Mesenchymal stem cell (in vitro differentiated cells and primary cell): ENCODE measurements around the gene FADS1.

Source experiments
- DNase-seq: peaks from one replicate; pipeline ENCODE4 v3.0.0-alpha.2; 2013
- H2AFZ ChIP-seq: one replicate; pipeline ENCODE4 v1.6.1; 2013; ENCODE audit warnings: low read depth, mild to moderate bottlenecking, control low read depth, inconsistent platforms, low read length, moderate library complexity
- H2AK5ac ChIP-seq: 2 replicates; pipeline ENCODE4 v1.6.1; 2013; ENCODE audit warnings: low read length, moderate library complexity, mild to moderate bottlenecking, inconsistent platforms; ENCODE audit not compliant: severe bottlenecking
- H2BK120ac ChIP-seq: one replicate; pipeline ENCODE4 v1.6.1; 2013; ENCODE audit warnings: low read depth, mild to moderate bottlenecking, inconsistent platforms, low read length, moderate library complexity
- H2BK12ac ChIP-seq, 2 experiments: one replicate each; pipeline ENCODE4 v1.6.1; 2013; ENCODE audit warnings: inconsistent platforms in 2 of 2, low read length in 2 of 2, mild to moderate bottlenecking in 2 of 2, moderate library complexity in 2 of 2, control low read depth in 1 of 2
- H2BK15ac ChIP-seq: one replicate; pipeline ENCODE4 v1.6.1; 2013; ENCODE audit warnings: mild to moderate bottlenecking, low read depth, inconsistent platforms; ENCODE audit not compliant: poor library complexity, severe bottlenecking
- H2BK5ac ChIP-seq: 2 replicates; pipeline ENCODE4 v1.6.1; 2013; ENCODE audit warnings: low read depth, mild to moderate bottlenecking, low read length, control low read depth, inconsistent platforms; ENCODE audit not compliant: poor library complexity, severe bottlenecking
- H3K14ac ChIP-seq, 2 experiments: one replicate each; pipeline ENCODE4 v1.6.1; 2013; ENCODE audit warnings: inconsistent platforms in 2 of 2, low read length in 2 of 2, control low read depth in 1 of 2, mild to moderate bottlenecking in 1 of 2, moderate library complexity in 1 of 2
- H3K18ac ChIP-seq, 2 experiments: one replicate each; pipeline ENCODE4 v1.6.1; 2013; ENCODE audit warnings: inconsistent platforms in 2 of 2, low read length in 2 of 2, control low read depth in 1 of 2, low read depth in 1 of 2, mild to moderate bottlenecking in 1 of 2
- H3K23ac ChIP-seq, 2 experiments: one replicate each; pipeline ENCODE4 v1.6.1; 2013; ENCODE audit warnings: inconsistent platforms in 2 of 2, low read length in 2 of 2, mild to moderate bottlenecking in 2 of 2, moderate library complexity in 2 of 2, control low read depth in 1 of 2
- H3K27ac ChIP-seq: 2 replicates; pipeline ENCODE4 v1.5.1; 2013; ENCODE audit warnings: mild to moderate bottlenecking, moderate library complexity, low read length, control low read depth, inconsistent platforms; ENCODE audit not compliant: poor library complexity, severe bottlenecking
- H3K27me3 ChIP-seq, 2 experiments: 2 replicates each; pipeline versions ENCODE4 v1.6.1 to v1.7.0; 2013; ENCODE audit warnings: low read length in 2 of 2, mild to moderate bottlenecking in 2 of 2, moderate library complexity in 2 of 2, control low read depth in 1 of 2, inconsistent platforms in 1 of 2; ENCODE audit not compliant: control insufficient read depth in 1 of 2, insufficient read depth in 1 of 2
- H3K36me3 ChIP-seq, 2 experiments: 2 replicates each; pipeline versions ENCODE4 v1.6.1 to v1.7.0; 2013; ENCODE audit warnings: low read length in 2 of 2, control low read depth in 1 of 2, inconsistent platforms in 1 of 2, low read depth in 1 of 2, mild to moderate bottlenecking in 1 of 2; ENCODE audit not compliant: insufficient read depth in 2 of 2, control insufficient read depth in 1 of 2
- H3K4ac ChIP-seq, 2 experiments: one replicate each; pipeline ENCODE4 v1.6.1; 2013; ENCODE audit warnings: inconsistent platforms in 2 of 2, low read length in 2 of 2, mild to moderate bottlenecking in 2 of 2, moderate library complexity in 2 of 2, control low read depth in 1 of 2, low read depth in 1 of 2
- H3K4me1 ChIP-seq: 2 replicates; pipeline ENCODE4 v1.6.1; 2013; ENCODE audit warnings: low read depth, low read length, control low read depth; ENCODE audit not compliant: control insufficient read depth, insufficient read depth
- H3K4me2 ChIP-seq: 2 replicates; pipeline ENCODE4 v1.6.1; 2013; ENCODE audit warnings: low read length, mild to moderate bottlenecking, inconsistent platforms; ENCODE audit not compliant: poor library complexity, severe bottlenecking
- H3K4me3 ChIP-seq, 2 experiments: 2 replicates each; pipeline versions ENCODE4 v1.5.1 to v1.7.0; 2013; ENCODE audit warnings: low read length in 2 of 2, mild to moderate bottlenecking in 2 of 2, control low read depth in 1 of 2, low read depth in 1 of 2; ENCODE audit not compliant: insufficient read depth in 1 of 2
- H3K79me1 ChIP-seq: replicated peaks from 2 replicates; pipeline ENCODE4 v1.6.1; 2013; ENCODE audit warnings: mild to moderate bottlenecking, control low read depth, low read length, inconsistent platforms; ENCODE audit not compliant: poor library complexity, severe bottlenecking
- H3K9ac ChIP-seq: 2 replicates; pipeline ENCODE4 v1.7.0; 2013; ENCODE audit warnings: mild to moderate bottlenecking, low read length, moderate library complexity
- H3K9me3 ChIP-seq: 2 replicates; pipeline ENCODE4 v1.7.0; 2013; ENCODE audit warnings: mild to moderate bottlenecking, low read length; ENCODE audit not compliant: control insufficient read depth
- H4K8ac ChIP-seq: one replicate; pipeline ENCODE4 v1.6.1; 2013; ENCODE audit warnings: inconsistent platforms, mild to moderate bottlenecking, low read length, moderate library complexity
- H4K91ac ChIP-seq: one replicate; pipeline ENCODE4 v1.6.1; 2013; ENCODE audit warnings: mild to moderate bottlenecking, low read length, inconsistent platforms
- WGBS: methylation state at CpG from one replicate; pipeline ENCODE4 v1.1.7; 2013; ENCODE audit warnings: mixed read lengths; 5-methylcytosine and 5-hydroxymethylcytosine counted together

FADS1 gene

GRCh38 chr11:61779666-61780525, 36.9 kb downstream of the FADS1 start:
- Histone ChIP-seq H3K36me3 (peaks cover 8 to 97% of the 10 kb centered on the region in 2 experiments), H3K4me2 (no peak overlapping the region), H3K27ac (no peak overlapping the region), H3K27me3 (peaks cover 0 to 43% of the 10 kb centered on the region in 2 experiments), H2BK12ac (no peak overlapping the region), H3K23ac (no peak overlapping the region), H2BK5ac (no peak overlapping the region), H2AK5ac (no peak overlapping the region), H2AFZ (no peak overlapping the region), H3K9me3 (no peaks in the 10 kb centered on the region), H3K4me1 (peaks cover 42% of the 10 kb centered on the region), H2BK120ac (no peak overlapping the region), H3K9ac (no peak overlapping the region), H4K8ac (no peak overlapping the region), H4K91ac (no peak overlapping the region), H3K14ac (no peak overlapping the region), H3K18ac (no peak overlapping the region), H3K79me1 (peaks cover 2% of the 10 kb centered on the region), H3K4ac (no peak overlapping the region), H2BK15ac (no peak overlapping the region), H3K4me3 (peak overlapping the region in 1 of 2 experiments; percentile 26)
- DNase-seq = no peak
- 93% methylated on average over 14 of the region's 14 CpGs for WGBS

DNA sequence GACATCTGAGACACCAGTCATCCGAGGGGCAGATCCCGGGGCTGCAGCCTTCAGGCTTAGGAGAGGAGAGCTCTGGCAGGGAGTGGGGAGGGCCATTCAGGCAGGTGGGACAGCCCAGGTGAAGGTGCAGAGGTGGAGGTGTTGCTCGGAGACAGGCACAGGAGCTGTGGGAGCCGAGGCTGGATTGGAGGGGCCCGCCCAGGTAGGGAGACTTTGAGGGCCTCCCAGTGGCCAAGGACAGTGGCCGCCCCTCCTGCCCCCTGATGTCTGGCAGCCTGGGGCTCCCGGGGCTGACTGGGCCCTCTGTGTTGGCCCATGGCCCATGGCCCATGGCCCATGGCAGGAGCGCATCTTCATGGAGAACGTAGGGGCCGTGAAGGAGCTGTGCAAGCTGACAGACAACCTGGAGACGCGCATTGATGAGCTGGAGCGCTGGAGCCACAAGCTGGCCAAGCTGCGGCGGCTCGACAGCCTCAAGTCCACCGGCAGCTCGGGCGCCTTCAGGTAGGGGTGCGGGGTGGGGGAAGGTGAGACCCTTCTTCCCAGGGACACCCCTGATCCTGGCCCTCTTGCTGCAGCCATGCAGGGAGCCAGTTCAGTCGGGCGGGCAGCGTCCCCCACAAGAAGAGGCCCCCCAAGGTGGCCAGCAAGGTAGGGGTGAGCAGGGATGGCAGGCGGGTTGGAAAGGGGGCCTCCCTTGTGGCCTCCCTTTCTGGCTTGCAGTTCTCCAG, 37.7 kb downstream of the FADS1 start:
- no peak overlapping the region for H2BK12ac ChIP-seq
- H3K9ac ChIP-seq = no peak overlapping the region
- no peak overlapping the region for H2AFZ ChIP-seq
- H3K14ac ChIP-seq = no peak overlapping the region
- H2BK5ac ChIP-seq = no peak overlapping the region
- H3K18ac ChIP-seq = no peak overlapping the region
- no peak overlapping the region for H4K8ac ChIP-seq
- H3K27me3 ChIP-seq = peaks cover 0 to 48% of the 10 kb centered on the region in 2 experiments
- H2BK120ac ChIP-seq = no peak overlapping the region
- no peak overlapping the region for H3K4me2 ChIP-seq
- peaks cover 37% of the 10 kb centered on the region for H3K4me1 ChIP-seq
- DNase-seq = no peak
- H2AK5ac ChIP-seq = no peak overlapping the region
- 96% methylated on average over 23 of the region's 24 CpGs for WGBS
- no peak overlapping the region for H3K27ac ChIP-seq
- no peak overlapping the region for H4K91ac ChIP-seq
- H3K79me1 ChIP-seq = peaks cover 3% of the 10 kb centered on the region
- no peaks in the 10 kb centered on the region for H3K9me3 ChIP-seq
- H2BK15ac ChIP-seq = no peak overlapping the region
- peaks cover 0 to 95% of the 10 kb centered on the region in 2 experiments for H3K36me3 ChIP-seq
- no peak overlapping the region for H3K23ac ChIP-seq
- no peak overlapping the region for H3K4ac ChIP-seq
- H3K4me3 ChIP-seq = no peak overlapping the region

GRCh38 chr11:61778357-61778886, 38.4 kb downstream of the FADS1 start:
- H3K4me1 ChIP-seq = peaks cover 31% of the 10 kb centered on the region
- H4K8ac ChIP-seq = no peak overlapping the region
- no peak overlapping the region for H2BK5ac ChIP-seq
- no peak overlapping the region for H3K4me3 ChIP-seq
- WGBS = 95% methylated on average over 11 of the region's 11 CpGs
- no peak overlapping the region for H3K23ac ChIP-seq
- no peak overlapping the region for H3K27ac ChIP-seq
- no peak overlapping the region for H3K4me2 ChIP-seq
- no peak overlapping the region for H3K9ac ChIP-seq
- H2AFZ ChIP-seq = no peak overlapping the region
- no peak for DNase-seq
- H3K79me1 ChIP-seq = peaks cover 3% of the 10 kb centered on the region
- peaks cover 0 to 48% of the 10 kb centered on the region in 2 experiments for H3K27me3 ChIP-seq
- H2BK15ac ChIP-seq = no peak overlapping the region
- H3K4ac ChIP-seq = no peak overlapping the region
- H2BK12ac ChIP-seq = no peak overlapping the region
- no peak overlapping the region for H4K91ac ChIP-seq
- no peak overlapping the region for H3K18ac ChIP-seq
- no peak overlapping the region for H2BK120ac ChIP-seq
- H3K36me3 ChIP-seq = peaks cover 0 to 95% of the 10 kb centered on the region in 2 experiments
- H3K14ac ChIP-seq = no peak overlapping the region
- H2AK5ac ChIP-seq = no peak overlapping the region
- no peaks in the 10 kb centered on the region for H3K9me3 ChIP-seq
